Kidney (tissue), 14 donors: ENCODE results near the gene GRM1. TPM values are rescaled to one million over a fixed set of nuclear protein-coding genes. Genes with fewer than 3 reads are reported as not detected.

ENCODE experiments used
- DNase-seq, 5 donors: peaks; one replicate each; pipeline ENCODE4 v3.0.0-alpha.2; 2013 to 2020
- FAIRE-seq: peaks from 2 replicates; lab custom pipeline; 2012; peaks lifted over from hg19 to GRCh38; lab: Jason Lieb, UNC
- H3K27ac ChIP-seq, 2 donors: one replicate each; pipeline ENCODE4 v1.7.0; 2013; ENCODE audit warnings: low read depth in 2 of 2, low read length in 2 of 2, inconsistent platforms in 1 of 2
- H3K27me3 ChIP-seq: one replicate; pipeline ENCODE4 v1.7.1; 2013; ENCODE audit warnings: low read length, inconsistent platforms; ENCODE audit not compliant: control insufficient read depth, insufficient read depth
- H3K36me3 ChIP-seq, 3 donors: one replicate each; pipeline versions ENCODE4 v1.7.0 to v1.7.1; 2013; ENCODE audit warnings: low read length in 3 of 3, control low read depth in 1 of 3, inconsistent platforms in 1 of 3; ENCODE audit not compliant: insufficient read depth in 3 of 3, control insufficient read depth in 2 of 3
- H3K4me1 ChIP-seq, 3 donors: one replicate each; pipeline versions ENCODE4 v1.7.0 to v1.7.1; 2013; ENCODE audit warnings: low read length in 3 of 3, inconsistent platforms in 1 of 3, low read depth in 1 of 3; ENCODE audit not compliant: control insufficient read depth in 2 of 3, insufficient read depth in 2 of 3
- H3K4me3 ChIP-seq, 3 donors: one replicate each; pipeline versions ENCODE4 v1.7.0 to v1.8.1; 2013; ENCODE audit warnings: low read length in 3 of 3, control low read depth in 1 of 3, inconsistent platforms in 1 of 3
- H3K9ac ChIP-seq, 3 donors: one replicate each; pipeline versions ENCODE4 v1.7.0 to v1.7.1; 2013; ENCODE audit warnings: low read length in 3 of 3, control low read depth in 1 of 3, inconsistent platforms in 1 of 3
- H3K9me3 ChIP-seq, 3 donors: one replicate each; pipeline versions ENCODE4 v1.7.0 to v1.7.1; 2013; ENCODE audit warnings: low read length in 3 of 3, control low read depth in 1 of 3, inconsistent platforms in 1 of 3; ENCODE audit not compliant: control insufficient read depth in 2 of 3, insufficient read depth in 1 of 3
- intact Hi-C: fragments of 100-400 bp; cut with DNase I; formaldehyde crosslinking; loops from one replicate; pipeline ENCODE4 v1.11.1; 2022
- polyA plus RNA-seq: library from polyadenylated mRNA; stranded (reverse); fragments of 350-450 nt; fragmentation: Illumina TruSeq; extraction: RNeasy Lipid Tissue Mini Kit (QIAGEN cat#74804); gene quantifications from one replicate; pipeline ENCODE4 v1.2.3, GENCODE V29; 2014; ENCODE audit warnings: low read depth, low replicate concordance; ENCODE audit not compliant: insufficient read depth
- total RNA-seq: library from RNA; stranded (reverse); fragmentation: NEBNext Ultra II Directional; extraction: Animal tissue kit (Norgen Biotek cat#: 25700); gene quantifications from one replicate; pipeline ENCODE4 v1.2.1, GENCODE V29; 2021
- TF ChIP-seq, protein P1 (sequence below): IDR thresholded peaks from 3 replicates; pipeline ENCODE4 v1.5.1; 2012; ENCODE audit warnings: mild to moderate bottlenecking, moderate library complexity, borderline replicate concordance; ENCODE audit not compliant: insufficient read depth; ENCODE audit errors: extremely low read depth
- donor health status: control.
- donor health status: control.
- donor health status: control.
- donor health status: control.
- donor health status: control.
- donor health status: DM: yes; HTN: yes; CAD: no.
- donor health status: Normal renal cell carcinoma (clear cell type).

Gene GRM1
- total and polyA plus RNA-seq, 2 donors from 2014 or later, result 0.19 to 0.82 TPM

DNA sequence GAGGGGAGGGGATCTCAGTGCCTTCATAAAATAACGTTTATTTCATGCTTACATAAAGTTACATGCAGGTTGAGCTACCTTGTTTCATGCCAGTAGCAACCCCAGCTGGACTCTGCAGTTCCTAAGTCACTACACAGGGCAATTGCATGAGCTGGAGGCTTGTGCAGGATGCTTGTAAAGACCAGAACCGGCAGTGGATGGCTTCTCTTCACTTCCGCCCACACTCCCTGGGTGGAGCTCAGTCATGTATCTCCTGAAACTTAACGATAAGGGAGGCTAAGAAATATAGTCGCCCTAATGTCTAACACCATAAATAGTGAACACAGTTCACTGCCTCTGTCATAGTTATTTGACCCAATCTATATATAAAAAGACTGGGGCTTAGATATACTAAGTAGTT lies 415.3 kb downstream of the GRM1 start:
- H3K27ac ChIP-seq, result no peak overlapping the region
- TF ChIP-seq, protein P1, sequence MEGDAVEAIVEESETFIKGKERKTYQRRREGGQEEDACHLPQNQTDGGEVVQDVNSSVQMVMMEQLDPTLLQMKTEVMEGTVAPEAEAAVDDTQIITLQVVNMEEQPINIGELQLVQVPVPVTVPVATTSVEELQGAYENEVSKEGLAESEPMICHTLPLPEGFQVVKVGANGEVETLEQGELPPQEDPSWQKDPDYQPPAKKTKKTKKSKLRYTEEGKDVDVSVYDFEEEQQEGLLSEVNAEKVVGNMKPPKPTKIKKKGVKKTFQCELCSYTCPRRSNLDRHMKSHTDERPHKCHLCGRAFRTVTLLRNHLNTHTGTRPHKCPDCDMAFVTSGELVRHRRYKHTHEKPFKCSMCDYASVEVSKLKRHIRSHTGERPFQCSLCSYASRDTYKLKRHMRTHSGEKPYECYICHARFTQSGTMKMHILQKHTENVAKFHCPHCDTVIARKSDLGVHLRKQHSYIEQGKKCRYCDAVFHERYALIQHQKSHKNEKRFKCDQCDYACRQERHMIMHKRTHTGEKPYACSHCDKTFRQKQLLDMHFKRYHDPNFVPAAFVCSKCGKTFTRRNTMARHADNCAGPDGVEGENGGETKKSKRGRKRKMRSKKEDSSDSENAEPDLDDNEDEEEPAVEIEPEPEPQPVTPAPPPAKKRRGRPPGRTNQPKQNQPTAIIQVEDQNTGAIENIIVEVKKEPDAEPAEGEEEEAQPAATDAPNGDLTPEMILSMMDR, result no peak
- no peaks in the 10 kb centered on the region for H3K36me3 ChIP-seq
- no peaks in the 10 kb centered on the region for H3K9me3 ChIP-seq
- H3K9ac ChIP-seq, result no peak overlapping the region
- no peak overlapping the region for H3K4me3 ChIP-seq
- no peak for FAIRE-seq
- DNase-seq, result peak in 2 of 5 donors; percentile 19 to 24
- H3K27me3 ChIP-seq, result no peaks in the 10 kb centered on the region
- H3K4me1 ChIP-seq, result no peaks in the 10 kb centered on the region
- intact Hi-C loops, result no loop called here

DNA sequence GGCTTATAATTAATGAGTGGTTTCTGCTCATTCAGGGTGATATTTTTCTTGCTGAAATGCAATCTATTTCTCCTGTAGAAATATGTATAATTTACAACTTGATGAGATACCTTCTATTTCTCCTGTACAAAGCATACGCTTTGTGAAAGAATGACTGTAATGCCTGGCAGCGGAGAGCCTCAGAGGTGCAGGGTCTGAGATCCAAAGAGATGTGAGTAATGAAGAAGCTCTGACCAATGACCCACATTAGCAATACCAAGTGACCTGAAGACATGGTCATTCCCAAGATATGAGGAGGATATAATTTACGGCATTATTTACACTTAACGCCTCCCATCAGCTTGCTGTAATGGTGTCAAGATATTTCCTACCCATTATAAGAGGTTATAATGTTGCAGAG lies 416.4 kb downstream of the GRM1 start:
- no peak for DNase-seq
- no peak overlapping the region for H3K27ac ChIP-seq
- no peak overlapping the region for H3K9ac ChIP-seq
- no peak for FAIRE-seq
- H3K4me1 ChIP-seq, result no peaks in the 10 kb centered on the region
- TF ChIP-seq, protein P1, result no peak
- no peaks in the 10 kb centered on the region for H3K27me3 ChIP-seq
- intact Hi-C loops, result no loop called here
- H3K4me3 ChIP-seq, result no peak overlapping the region
- H3K9me3 ChIP-seq, result no peaks in the 10 kb centered on the region
- no peaks in the 10 kb centered on the region for H3K36me3 ChIP-seq

DNA sequence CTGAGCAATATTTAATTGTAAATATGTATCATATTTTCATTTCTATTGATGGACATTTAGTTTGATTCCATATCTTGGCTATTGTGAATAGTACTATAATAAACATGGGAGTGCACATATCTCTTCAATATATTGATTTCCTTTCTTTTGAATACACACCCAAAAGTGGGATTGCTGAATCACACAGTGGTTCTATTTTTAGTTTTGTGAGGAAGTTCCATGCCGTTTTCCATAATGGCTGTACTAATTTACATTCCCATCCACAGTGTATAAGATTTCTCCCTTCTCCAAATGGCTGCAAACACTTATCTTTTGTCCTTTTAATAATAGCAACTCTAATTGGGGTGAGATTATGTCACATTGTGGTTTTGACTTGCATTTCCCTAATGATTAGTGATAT lies 428.0 kb downstream of the GRM1 start:
- H3K4me1 ChIP-seq, result no peaks in the 10 kb centered on the region
- TF ChIP-seq, protein P1, result no peak
- no peaks in the 10 kb centered on the region for H3K27me3 ChIP-seq
- no peak overlapping the region for H3K4me3 ChIP-seq
- intact Hi-C loops, result no loop called here
- FAIRE-seq, result no peak
- no peak overlapping the region for H3K9ac ChIP-seq
- H3K27ac ChIP-seq, result no peak overlapping the region
- no peaks in the 10 kb centered on the region for H3K36me3 ChIP-seq
- peaks cover 0 to 8% (median 0%) of the 10 kb centered on the region in 3 donors for H3K9me3 ChIP-seq
- no peak for DNase-seq

DNA sequence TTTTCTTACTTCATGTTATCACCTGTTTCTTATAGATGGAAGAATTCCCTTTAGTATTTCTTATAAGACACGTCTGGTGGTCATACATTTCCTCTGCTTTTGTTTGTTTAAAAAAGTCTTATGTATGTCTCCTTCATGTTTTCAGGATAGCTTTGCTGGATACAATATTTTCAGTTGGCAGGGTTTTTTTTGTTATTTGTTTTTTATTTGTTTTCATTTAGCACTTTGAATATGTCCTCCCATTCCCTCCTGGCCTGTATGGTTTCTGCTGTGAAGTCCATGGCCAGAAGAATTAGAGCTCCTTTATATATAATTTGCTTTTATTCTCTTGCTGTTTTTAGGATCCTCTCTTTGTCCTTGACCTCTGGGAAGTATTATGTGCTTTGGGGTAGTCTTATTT lies 432.1 kb downstream of the GRM1 start:
- no peak for FAIRE-seq
- no peaks in the 10 kb centered on the region for H3K27me3 ChIP-seq
- H3K9me3 ChIP-seq, result peaks cover 0 to 8% (median 0%) of the 10 kb centered on the region in 3 donors
- no peak overlapping the region for H3K4me3 ChIP-seq
- H3K27ac ChIP-seq, result no peak overlapping the region
- no peak overlapping the region for H3K9ac ChIP-seq
- no peak for DNase-seq
- TF ChIP-seq, protein P1, result no peak
- no peaks in the 10 kb centered on the region for H3K4me1 ChIP-seq
- H3K36me3 ChIP-seq, result no peaks in the 10 kb centered on the region
- intact Hi-C loops, result no loop called here
